GM12872 (cell line): Measurements from ENCODE around the gene TSHZ1.

Source experiments
- TF ChIP-seq, protein P1 (sequence below): IDR thresholded peaks from 3 replicates; pipeline ENCODE4 v1.5.1; 2011; ENCODE audit warnings: low read depth, mild to moderate bottlenecking, low read length, moderate library complexity; ENCODE audit not compliant: insufficient read depth

The TSHZ1 gene

DNA sequence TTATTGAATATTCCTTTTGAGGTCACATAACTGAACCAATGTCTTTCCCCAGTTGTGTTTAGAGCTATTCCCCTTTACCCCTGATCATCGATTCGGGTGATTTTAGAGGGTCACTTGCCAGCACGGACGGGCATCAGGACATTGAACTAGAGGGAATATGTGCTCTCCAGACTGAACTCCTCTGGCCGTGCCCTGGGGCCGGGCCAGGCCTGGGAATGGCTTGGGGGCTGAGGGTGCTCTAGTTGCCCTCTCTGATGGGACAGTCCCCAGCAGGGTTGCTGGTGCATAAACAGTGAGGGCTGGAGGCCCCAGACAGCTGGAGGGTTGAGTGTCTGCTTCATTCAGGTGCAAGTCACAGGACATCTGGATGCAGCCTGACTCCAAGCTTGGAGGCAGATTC, 126.2 kb downstream of the TSHZ1 start:
- TF ChIP-seq, protein P1, sequence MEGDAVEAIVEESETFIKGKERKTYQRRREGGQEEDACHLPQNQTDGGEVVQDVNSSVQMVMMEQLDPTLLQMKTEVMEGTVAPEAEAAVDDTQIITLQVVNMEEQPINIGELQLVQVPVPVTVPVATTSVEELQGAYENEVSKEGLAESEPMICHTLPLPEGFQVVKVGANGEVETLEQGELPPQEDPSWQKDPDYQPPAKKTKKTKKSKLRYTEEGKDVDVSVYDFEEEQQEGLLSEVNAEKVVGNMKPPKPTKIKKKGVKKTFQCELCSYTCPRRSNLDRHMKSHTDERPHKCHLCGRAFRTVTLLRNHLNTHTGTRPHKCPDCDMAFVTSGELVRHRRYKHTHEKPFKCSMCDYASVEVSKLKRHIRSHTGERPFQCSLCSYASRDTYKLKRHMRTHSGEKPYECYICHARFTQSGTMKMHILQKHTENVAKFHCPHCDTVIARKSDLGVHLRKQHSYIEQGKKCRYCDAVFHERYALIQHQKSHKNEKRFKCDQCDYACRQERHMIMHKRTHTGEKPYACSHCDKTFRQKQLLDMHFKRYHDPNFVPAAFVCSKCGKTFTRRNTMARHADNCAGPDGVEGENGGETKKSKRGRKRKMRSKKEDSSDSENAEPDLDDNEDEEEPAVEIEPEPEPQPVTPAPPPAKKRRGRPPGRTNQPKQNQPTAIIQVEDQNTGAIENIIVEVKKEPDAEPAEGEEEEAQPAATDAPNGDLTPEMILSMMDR: no peak

DNA sequence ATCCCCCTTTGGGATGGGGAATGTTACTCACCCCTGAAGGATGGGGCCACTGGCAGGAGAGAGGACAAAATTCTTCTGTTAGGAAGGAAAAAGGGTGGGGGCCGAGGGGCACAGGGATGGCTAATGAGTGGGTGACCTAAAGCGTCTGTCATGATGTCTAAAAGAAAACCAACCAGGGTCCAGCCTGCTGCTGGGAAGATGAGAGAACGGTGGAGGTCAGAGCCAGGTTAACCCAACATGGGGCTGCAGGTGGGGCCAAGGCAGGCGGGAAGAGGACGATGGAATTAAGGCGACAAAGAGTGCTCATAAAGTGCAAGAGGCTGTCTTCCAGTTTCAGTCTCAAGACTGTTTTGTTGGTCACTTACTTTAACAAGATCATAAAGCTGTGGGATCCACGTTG, 126.8 kb downstream of the TSHZ1 start:
- TF ChIP-seq, protein P1: no peak

DNA sequence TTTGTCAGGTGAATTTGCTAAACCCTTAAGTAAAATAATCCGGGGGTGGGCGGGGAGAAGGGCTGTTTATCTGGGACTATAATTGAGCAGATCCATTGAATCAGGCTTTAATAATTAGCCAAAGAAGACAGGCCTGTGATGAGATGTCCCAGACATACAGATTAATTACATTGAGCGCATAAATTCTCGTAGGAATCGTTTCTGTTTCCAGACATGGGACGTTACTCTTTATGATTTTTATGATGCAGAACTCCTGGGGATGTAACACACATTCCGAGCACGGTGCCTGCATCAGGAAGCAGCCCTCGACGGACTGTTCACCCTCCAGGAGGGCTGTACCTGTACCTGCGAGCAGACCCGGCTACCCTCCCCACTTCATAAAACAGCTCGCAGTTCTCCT, 128.0 kb downstream of the TSHZ1 start:
- TF ChIP-seq, protein P1: no peak
